PC-3 (cell line): ENCODE results near the gene TIMM8B. TPM values are rescaled to one million over a fixed set of nuclear protein-coding genes. Genes with fewer than 3 reads are reported as not detected.

Source experiments
- ATAC-seq: fragments of 200-7000 bp; cut with Tn5 transposase; 2 replicates; pipeline ENCODE4 v1.9.1; 2020; ENCODE audit warnings: mild to moderate bottlenecking, moderate library complexity
- BruUV-seq: library from RNA; stranded (reverse); fragments of 400-500 nt; replicated peaks from 2 replicates; lab custom pipeline; 2021; lab: Mats Ljungman, UMichigan
- CTCF ChIA-PET: fragments of 300-600 bp; sonication (Branson Sonifier 250); formaldehyde crosslinking; loops from one replicate; lab custom pipeline; 2022; ENCODE audit warnings: antibody characterized with exemption; lab: Charles Lee
- POLR2A ChIA-PET: fragments of 300-600 bp; sonication (Branson Sonifier 250); formaldehyde crosslinking; loops from one replicate; lab custom pipeline; 2022; ENCODE audit warnings: antibody characterized with exemption; ENCODE audit not compliant: unreplicated experiment; lab: Charles Lee
- DNase-seq: peaks from one replicate; pipeline ENCODE4 v3.0.0-alpha.2; 2015
- H2AFZ ChIP-seq: fragments of 300-600 bp; sonication (generic); 2 replicates; pipeline ENCODE4 v1.6.0; 2016; ENCODE audit warnings: antibody characterized with exemption, low read length
- H3F3A ChIP-seq: fragments of 300-600 bp; sonication (generic); one replicate; pipeline ENCODE4 v1.6.0; 2017; ENCODE audit warnings: antibody characterized with exemption, low read length, control low read depth, mild to moderate bottlenecking; ENCODE audit not compliant: unreplicated experiment
- H3K27ac ChIP-seq: fragments of 300-600 bp; sonication (generic); 2 replicates; pipeline ENCODE4 v1.5.1; 2016; ENCODE audit warnings: mild to moderate bottlenecking, low read length
- H3K27me3 ChIP-seq: fragments of 300-600 bp; sonication (generic); 2 replicates; pipeline ENCODE4 v1.6.1; 2016; ENCODE audit warnings: low read length, mixed read lengths
- H3K36me3 ChIP-seq: fragments of 300-600 bp; sonication (generic); 2 replicates; pipeline ENCODE4 v1.6.1; 2016; ENCODE audit warnings: low read depth, mixed run types, low read length, mixed read lengths
- H3K4me1 ChIP-seq: fragments of 300-600 bp; sonication (generic); 2 replicates; pipeline ENCODE4 v1.5.1; 2016; ENCODE audit warnings: low read length; ENCODE audit not compliant: insufficient read depth
- H3K4me2 ChIP-seq: fragments of 300-600 bp; sonication (generic); 2 replicates; pipeline ENCODE4 v1.6.0; 2016; ENCODE audit warnings: low read length
- H3K4me3 ChIP-seq: fragments of 300-600 bp; sonication (generic); 2 replicates; pipeline ENCODE4 v1.5.1; 2016; ENCODE audit warnings: mild to moderate bottlenecking, low read length, mixed read lengths
- H3K79me2 ChIP-seq: fragments of 300-600 bp; sonication (generic); 2 replicates; pipeline ENCODE4 v1.6.1; 2017; ENCODE audit warnings: low read length, mixed read lengths
- H3K9ac ChIP-seq: fragments of 300-600 bp; sonication (generic); 2 replicates; pipeline ENCODE4 v1.6.0; 2016; ENCODE audit warnings: mild to moderate bottlenecking, low read length
- H3K9me2 ChIP-seq: fragments of 300-600 bp; sonication (generic); replicated peaks from 2 replicates; pipeline ENCODE4 v1.6.1; 2016; ENCODE audit warnings: mixed run types, low read length, mixed read lengths
- H3K9me3 ChIP-seq: fragments of 300-600 bp; sonication (generic); 2 replicates; pipeline ENCODE4 v1.6.1; 2016; ENCODE audit warnings: low read length, mixed read lengths
- H4K20me1 ChIP-seq: fragments of 300-600 bp; sonication (generic); 2 replicates; pipeline ENCODE4 v1.6.1; 2016; ENCODE audit warnings: low read length, mixed read lengths
- EZH2 ChIP-seq: fragments of 300-600 bp; sonication (generic); IDR thresholded peaks from one replicate; pipeline ENCODE4 v1.6.1; 2017; ENCODE audit warnings: antibody characterized with exemption, mild to moderate bottlenecking, low read length; ENCODE audit not compliant: unreplicated experiment
- EZH2phosphoT487 ChIP-seq: fragments of 300-600 bp; sonication (generic); IDR thresholded peaks from 2 replicates; pipeline ENCODE4 v1.6.1; 2018; ENCODE audit warnings: mild to moderate bottlenecking, antibody characterized with exemption, low read length, borderline replicate concordance
- intact Hi-C: fragments of 100-400 bp; cut with micrococcal nuclease; formaldehyde crosslinking; loops from 2 replicates; pipeline ENCODE4 v1.9.0; 2023
- total RNA-seq: library from RNA; depleted of rRNA; stranded (reverse); fragments of >200 nt; gene quantifications from 2 replicates; pipeline ENCODE4 v1.2.3, GENCODE V29; 2014
- TF ChIP-seq, protein P1 (sequence below): fragments of 300-600 bp; sonication (generic); conservative IDR thresholded peaks from 2 replicates; pipeline ENCODE4 v1.5.1; 2017; ENCODE audit warnings: antibody characterized with exemption, low read depth, mild to moderate bottlenecking, low read length

TIMM8B gene
- total RNA-seq, 1 experiment from 2014 or later: 238 TPM

DNA sequence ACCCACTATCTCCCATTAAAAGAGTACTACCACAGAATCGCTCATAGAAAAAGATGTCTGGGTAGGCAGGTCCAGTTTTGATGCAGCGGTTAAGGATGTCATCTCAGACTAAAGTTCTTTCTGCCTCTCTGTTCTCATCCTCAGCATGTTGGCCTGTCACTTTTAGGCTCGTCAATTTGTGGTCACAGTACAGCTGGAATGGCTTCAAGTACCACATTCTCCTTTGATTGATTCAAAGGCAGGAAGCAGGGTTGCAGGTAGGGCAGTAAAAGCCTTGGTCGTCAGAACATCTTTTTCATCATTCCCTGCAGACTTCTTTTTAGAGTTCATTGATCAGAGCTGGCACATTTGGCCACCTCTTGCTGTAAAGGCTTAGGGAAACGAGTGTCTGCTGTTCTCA, 28.8 kb upstream of the TIMM8B start:
- H3K9me2 ChIP-seq: no peaks in the 10 kb centered on the region
- no TSS peak for BruUV-seq
- intact Hi-C loops: no loop called here
- ChIA-PET CTCF (no interaction called here), POLR2A (no interaction called here)
- no peak overlapping the region for H3K4me2 ChIP-seq
- H3K9me3 ChIP-seq: 0 out of 2 replicates have a peak, but pooled peaks cover 3% of the 10 kb centered on the region
- no peaks in the 10 kb centered on the region for H3K27me3 ChIP-seq
- H3F3A ChIP-seq: peaks cover 3% of the 10 kb centered on the region
- no peak for TF ChIP-seq EZH2phosphoT487
- TF ChIP-seq, protein P1, sequence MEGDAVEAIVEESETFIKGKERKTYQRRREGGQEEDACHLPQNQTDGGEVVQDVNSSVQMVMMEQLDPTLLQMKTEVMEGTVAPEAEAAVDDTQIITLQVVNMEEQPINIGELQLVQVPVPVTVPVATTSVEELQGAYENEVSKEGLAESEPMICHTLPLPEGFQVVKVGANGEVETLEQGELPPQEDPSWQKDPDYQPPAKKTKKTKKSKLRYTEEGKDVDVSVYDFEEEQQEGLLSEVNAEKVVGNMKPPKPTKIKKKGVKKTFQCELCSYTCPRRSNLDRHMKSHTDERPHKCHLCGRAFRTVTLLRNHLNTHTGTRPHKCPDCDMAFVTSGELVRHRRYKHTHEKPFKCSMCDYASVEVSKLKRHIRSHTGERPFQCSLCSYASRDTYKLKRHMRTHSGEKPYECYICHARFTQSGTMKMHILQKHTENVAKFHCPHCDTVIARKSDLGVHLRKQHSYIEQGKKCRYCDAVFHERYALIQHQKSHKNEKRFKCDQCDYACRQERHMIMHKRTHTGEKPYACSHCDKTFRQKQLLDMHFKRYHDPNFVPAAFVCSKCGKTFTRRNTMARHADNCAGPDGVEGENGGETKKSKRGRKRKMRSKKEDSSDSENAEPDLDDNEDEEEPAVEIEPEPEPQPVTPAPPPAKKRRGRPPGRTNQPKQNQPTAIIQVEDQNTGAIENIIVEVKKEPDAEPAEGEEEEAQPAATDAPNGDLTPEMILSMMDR: no peak
- no peak for TF ChIP-seq EZH2
- H3K36me3 ChIP-seq: no peaks in the 10 kb centered on the region
- no peak for DNase-seq
- no peak overlapping the region for H3K27ac ChIP-seq
- peaks cover 27% of the 10 kb centered on the region for H3K4me1 ChIP-seq
- no peak overlapping the region for H2AFZ ChIP-seq
- no peaks in the 10 kb centered on the region for H3K79me2 ChIP-seq
- no peak for ATAC-seq
- no peaks in the 10 kb centered on the region for H4K20me1 ChIP-seq
- no peak overlapping the region for H3K9ac ChIP-seq
- H3K4me3 ChIP-seq: no peak overlapping the region

- CTCF ChIA-PET: interaction anchor here (2.1 kb wide), 1 partner anchor 61 kb away, joined by 10 read pairs; the partner anchor contains the start of gene BCO2
These were observed 27.9 kb upstream of the TIMM8B start for GRCh38 chr11:112114460-112114859.

GRCh38 chr11:112113539-112114457, 27.2 kb upstream of the TIMM8B start:
- Histone ChIP-seq H3K9me3 (0 out of 2 replicates have a peak, but pooled peaks cover 3% of the 10 kb centered on the region), H3K4me2 (no peak overlapping the region), H3K27me3 (no peaks in the 10 kb centered on the region), H4K20me1 (no peaks in the 10 kb centered on the region), H3K4me3 (no peak overlapping the region), H3K9me2 (no peaks in the 10 kb centered on the region), H3K4me1 (peaks cover 14% of the 10 kb centered on the region), H2AFZ (no peak overlapping the region; the same call in 1 of the 2 replicates), H3K36me3 (no peaks in the 10 kb centered on the region), H3F3A (no peaks in the 10 kb centered on the region), H3K27ac (no peak overlapping the region), H3K9ac (peak overlapping the region; percentile 16; the same call in 1 of the 2 replicates), H3K79me2 (no peaks in the 10 kb centered on the region)
- ChIA-PET POLR2A (no interaction called here), CTCF (interaction anchor here (0.6 to 2.1 kb wide), 5 partner anchors 61 to 1332 kb away, joined by 3 to 10 read pairs (median 7); partner anchors contain the start of gene BCO2)
- BruUV-seq: no TSS peak
- ATAC-seq: peak; percentile 79
- intact Hi-C loops: loop anchor here (1.0 kb wide), 2 partner anchors 62 to 167 kb away; partner anchors contain the start of gene BCO2
- peak; percentile 79 for DNase-seq
- TF ChIP-seq EZH2phosphoT487 (no peak), EZH2 (no peak)
- TF ChIP-seq, protein P1: peak; percentile 71

More at GRCh38 chr11:112114460-112114859, 27.9 kb upstream of the TIMM8B start:
- H3K4me3 ChIP-seq: no peak overlapping the region
- H3F3A ChIP-seq: no peaks in the 10 kb centered on the region
- no peak overlapping the region for H2AFZ ChIP-seq
- no peaks in the 10 kb centered on the region for H3K27me3 ChIP-seq
- intact Hi-C loops: no loop called here
- no peak overlapping the region for H3K4me2 ChIP-seq
- no peak for DNase-seq
- no TSS peak for BruUV-seq
- no peaks in the 10 kb centered on the region for H3K79me2 ChIP-seq
- no peaks in the 10 kb centered on the region for H4K20me1 ChIP-seq
- H3K36me3 ChIP-seq: no peaks in the 10 kb centered on the region
- no peak overlapping the region for H3K9ac ChIP-seq
- peaks cover 18% of the 10 kb centered on the region for H3K4me1 ChIP-seq
- TF ChIP-seq EZH2phosphoT487: no peak
- no peaks in the 10 kb centered on the region for H3K9me2 ChIP-seq
- H3K9me3 ChIP-seq: 0 out of 2 replicates have a peak, but pooled peaks cover 3% of the 10 kb centered on the region
- POLR2A ChIA-PET: no interaction called here
- ATAC-seq: no peak
- H3K27ac ChIP-seq: no peak overlapping the region
